ENCODE data around the gene ZC3H13.

GRCh38 chr13:46087481-46087880, 34.9 kb upstream of the ZC3H13 start:
- TF ChIP-seq CTCF (IDR thresholded peaks at IDR 0.05; ENCODE audit: insufficient read depth, low read length, poor library complexity, severe bottlenecking) (no peak), EZH2phosphoT487 (conservative IDR thresholded peaks at IDR 0.05; ENCODE audit: low read length) (no peak)

All from SU-DHL-6 (cell line).